Measurements from ENCODE around the gene CHRNA4.

- TF ChIP-seq CTCF (IDR thresholded peaks at IDR 0.05) (no peak), POLR2A (IDR thresholded peaks at IDR 0.05) (no peak)
Measured at GRCh38 chr20:63398744-63399514, 37.8 kb upstream of the CHRNA4 start.

All from testis (tissue), 2 donors.